Ectodermal cell (in vitro differentiated cells): ENCODE measurements around the gene SLC34A2.

Experiments used
- H3K27ac ChIP-seq: 2 replicates; pipeline ENCODE4 v1.7.0; 2013; ENCODE audit warnings: mild to moderate bottlenecking, low read depth, low read length; ENCODE audit not compliant: insufficient read depth, poor library complexity, severe bottlenecking
- H3K27me3 ChIP-seq: 2 replicates; pipeline ENCODE4 v1.7.0; 2013; ENCODE audit warnings: mild to moderate bottlenecking, low read length; ENCODE audit not compliant: insufficient read depth, control insufficient read depth, poor library complexity, severe bottlenecking
- H3K36me3 ChIP-seq: one replicate; pipeline ENCODE4 v1.7.0; 2013; ENCODE audit warnings: low read length; ENCODE audit not compliant: control insufficient read depth, insufficient read depth
- H3K4me1 ChIP-seq: one replicate; pipeline ENCODE4 v1.7.0; 2013; ENCODE audit warnings: low read length; ENCODE audit not compliant: control insufficient read depth, insufficient read depth
- H3K4me3 ChIP-seq: 2 replicates; pipeline ENCODE4 v1.7.0; 2013; ENCODE audit warnings: low read depth, low read length, control low read depth; ENCODE audit not compliant: insufficient read depth
- H3K9me3 ChIP-seq: 2 replicates; pipeline ENCODE4 v1.7.0; 2013; ENCODE audit warnings: mild to moderate bottlenecking, low read length, moderate library complexity; ENCODE audit not compliant: control insufficient read depth
- WGBS, 2 experiments: methylation state at CpG; one replicate each; pipeline ENCODE4 v1.1.7; 2013; ENCODE audit warnings: missing lambda C conversion rate in 2 of 2; 5-methylcytosine and 5-hydroxymethylcytosine counted together

Gene SLC34A2

DNA sequence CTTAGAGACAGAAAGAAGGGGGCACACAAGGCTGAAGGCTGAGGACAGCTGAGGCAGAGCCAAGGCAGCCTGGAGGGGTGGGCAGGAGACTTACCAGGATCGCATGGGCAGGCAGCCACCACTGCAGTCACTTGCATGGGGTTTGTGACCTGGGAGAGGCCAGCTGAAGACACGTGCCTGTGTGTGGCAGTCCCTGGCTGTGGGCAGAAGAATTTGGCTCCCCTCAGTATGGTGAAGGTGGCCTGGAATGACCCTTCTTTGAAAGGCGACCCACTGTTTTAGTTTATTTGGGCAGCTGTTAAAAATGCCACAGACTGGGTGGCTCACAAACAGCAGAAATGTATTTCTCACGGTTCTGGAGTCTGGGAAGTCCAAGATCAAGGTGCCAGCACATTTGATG lies 22.1 kb upstream of the SLC34A2 start:
- Histone ChIP-seq H3K4me1 (no peaks in the 10 kb centered on the region), H3K27me3 (no peaks in the 10 kb centered on the region), H3K27ac (no peak overlapping the region), H3K9me3 (no peaks in the 10 kb centered on the region), H3K4me3 (no peak overlapping the region), H3K36me3 (no peaks in the 10 kb centered on the region)
- 80 to 84% methylated on average over 4 of the region's 4 CpGs for WGBS, 2 experiments

DNA sequence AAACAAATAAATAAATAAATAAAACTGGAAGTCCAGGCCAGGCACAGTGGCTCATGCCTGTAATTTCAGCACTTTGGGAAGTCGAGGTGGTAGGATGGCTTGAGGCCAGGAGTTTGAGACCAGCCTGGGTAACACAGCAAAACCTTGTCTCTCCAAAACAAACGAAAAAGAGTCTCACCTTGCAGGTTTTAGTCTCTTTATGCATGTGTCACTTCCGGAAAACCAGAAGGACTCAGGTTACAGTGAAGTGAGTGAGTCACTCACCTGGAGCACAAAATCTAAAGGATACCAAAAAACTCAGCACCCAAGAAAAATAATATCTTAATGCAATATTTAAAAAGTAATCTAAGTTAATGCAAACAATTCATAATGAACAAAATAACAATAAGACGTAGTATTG lies 20.1 kb upstream of the SLC34A2 start:
- 88 to 95% methylated on average over 4 of the region's 4 CpGs for WGBS, 2 experiments
- H3K9me3 ChIP-seq: no peaks in the 10 kb centered on the region
- H3K4me1 ChIP-seq: no peaks in the 10 kb centered on the region

DNA sequence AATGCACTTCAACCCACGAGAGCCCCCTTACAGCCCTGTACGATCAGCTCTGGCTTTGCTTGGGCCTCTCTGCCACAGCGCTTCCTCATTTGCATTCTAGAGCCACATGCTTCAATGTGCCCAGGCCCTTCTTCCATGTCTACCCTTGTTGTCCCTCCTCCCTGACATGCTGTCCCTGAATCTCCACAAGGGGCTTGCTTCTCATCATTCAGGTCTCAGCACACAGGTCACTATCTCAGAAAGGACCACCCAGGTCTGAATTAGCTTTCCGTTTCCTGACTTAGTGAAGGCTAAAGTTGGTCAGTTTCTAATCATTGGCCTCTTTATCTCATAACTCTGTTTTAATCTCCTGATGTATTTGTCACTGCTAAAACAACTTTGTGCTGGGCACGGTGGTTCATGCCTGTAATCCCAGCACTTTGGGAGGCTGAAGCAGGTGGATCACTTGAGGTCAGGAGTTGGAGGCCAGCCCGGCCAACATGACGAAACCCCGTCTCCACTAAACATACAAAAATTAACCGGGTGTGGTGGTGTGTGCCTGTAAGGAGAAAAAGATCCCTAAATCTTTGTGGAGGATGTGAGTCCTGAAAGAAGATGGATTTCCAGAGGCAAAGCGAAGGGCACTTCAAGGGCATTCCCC lies 17.9 kb upstream of the SLC34A2 start:
- Histone ChIP-seq H3K4me3 (no peak overlapping the region), H3K9me3 (no peaks in the 10 kb centered on the region), H3K4me1 (no peaks in the 10 kb centered on the region), H3K36me3 (no peaks in the 10 kb centered on the region), H3K27me3 (no peaks in the 10 kb centered on the region), H3K27ac (no peak overlapping the region)
- WGBS, 2 experiments: 86 to 92% methylated on average over 8 to 10 of the region's 10 CpGs

More for the DNA sequence above, 20.1 kb upstream of the SLC34A2 start:
- H3K36me3 ChIP-seq: no peaks in the 10 kb centered on the region
- H3K27me3 ChIP-seq: no peaks in the 10 kb centered on the region
- H3K4me3 ChIP-seq: no peak overlapping the region
- no peak overlapping the region for H3K27ac ChIP-seq

DNA sequence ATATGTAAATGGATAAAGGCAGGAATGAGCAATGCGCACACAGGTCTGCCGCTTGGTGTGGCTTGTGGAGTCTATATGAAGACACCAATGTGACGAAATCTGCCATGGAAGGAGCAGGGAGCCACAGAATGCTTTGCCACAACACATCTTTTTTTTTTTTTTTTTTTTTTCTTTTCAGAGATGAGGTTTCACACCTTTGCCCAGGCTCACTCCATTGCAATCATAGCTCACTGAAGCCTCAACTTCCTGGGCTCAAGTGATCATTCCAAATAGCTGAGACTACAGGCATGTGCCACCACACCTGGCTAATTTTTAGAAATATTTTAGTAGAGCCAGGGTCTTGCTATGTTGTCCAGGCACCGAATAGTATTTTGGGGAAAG lies 17.4 kb upstream of the SLC34A2 start:
- 91 to 94% methylated on average over 4 of the region's 4 CpGs for WGBS, 2 experiments
- no peaks in the 10 kb centered on the region for H3K27me3 ChIP-seq
- H3K36me3 ChIP-seq: no peaks in the 10 kb centered on the region
- H3K27ac ChIP-seq: no peak overlapping the region
- H3K9me3 ChIP-seq: no peaks in the 10 kb centered on the region
- no peaks in the 10 kb centered on the region for H3K4me1 ChIP-seq
- H3K4me3 ChIP-seq: no peak overlapping the region

DNA sequence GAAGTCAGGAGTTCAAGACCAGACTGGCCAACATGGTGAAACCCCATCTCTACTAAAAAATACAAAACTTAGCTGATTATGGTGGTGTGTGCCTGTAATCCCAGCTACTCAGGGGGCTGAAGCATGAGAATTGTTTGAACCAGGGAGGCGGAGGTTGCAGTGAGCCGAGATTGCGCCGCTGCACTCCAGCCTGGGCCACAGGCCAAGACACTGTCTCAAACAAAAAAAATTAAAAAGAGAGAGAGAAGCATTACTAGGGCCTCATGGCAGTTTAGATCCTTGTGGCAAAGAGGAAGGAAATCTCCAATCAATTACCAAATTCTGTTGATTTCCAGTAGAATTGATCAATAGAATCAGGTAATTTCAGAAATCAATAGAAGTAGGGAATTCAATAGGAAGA lies 16.8 kb upstream of the SLC34A2 start:
- Histone ChIP-seq H3K4me1 (no peaks in the 10 kb centered on the region), H3K4me3 (no peak overlapping the region), H3K27me3 (no peaks in the 10 kb centered on the region), H3K27ac (no peak overlapping the region), H3K9me3 (no peaks in the 10 kb centered on the region), H3K36me3 (no peaks in the 10 kb centered on the region)
- 80 to 94% methylated on average over 4 of the region's 4 CpGs for WGBS, 2 experiments

DNA sequence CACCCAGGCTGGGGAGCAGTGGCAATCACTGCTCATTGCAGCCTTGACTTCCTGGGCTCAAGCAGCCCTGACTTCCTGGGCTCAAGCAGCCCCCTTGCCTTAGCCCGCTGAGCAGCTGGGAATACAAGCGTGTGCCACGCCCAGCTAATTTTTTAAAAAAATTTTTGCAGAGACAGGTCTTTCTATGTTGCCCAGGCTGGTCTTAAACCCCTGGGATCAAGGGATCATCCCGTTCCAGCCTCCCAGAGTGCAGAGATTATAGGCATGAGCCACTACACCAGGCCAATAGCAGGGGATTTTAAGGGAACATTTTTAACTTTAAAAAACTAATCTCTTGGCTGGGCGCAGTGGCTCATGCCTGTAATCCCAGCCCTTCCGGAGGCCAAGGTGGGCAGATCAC lies 5.3 kb upstream of the SLC34A2 start:
- peaks cover 15% of the 10 kb centered on the region for H3K27me3 ChIP-seq
- no peak overlapping the region for H3K4me3 ChIP-seq
- H3K27ac ChIP-seq: no peak overlapping the region
- peaks cover 17% of the 10 kb centered on the region for H3K4me1 ChIP-seq
- no peaks in the 10 kb centered on the region for H3K9me3 ChIP-seq
- 78 to 79% methylated on average over 6 of the region's 6 CpGs for WGBS, 2 experiments
- H3K36me3 ChIP-seq: no peaks in the 10 kb centered on the region

DNA sequence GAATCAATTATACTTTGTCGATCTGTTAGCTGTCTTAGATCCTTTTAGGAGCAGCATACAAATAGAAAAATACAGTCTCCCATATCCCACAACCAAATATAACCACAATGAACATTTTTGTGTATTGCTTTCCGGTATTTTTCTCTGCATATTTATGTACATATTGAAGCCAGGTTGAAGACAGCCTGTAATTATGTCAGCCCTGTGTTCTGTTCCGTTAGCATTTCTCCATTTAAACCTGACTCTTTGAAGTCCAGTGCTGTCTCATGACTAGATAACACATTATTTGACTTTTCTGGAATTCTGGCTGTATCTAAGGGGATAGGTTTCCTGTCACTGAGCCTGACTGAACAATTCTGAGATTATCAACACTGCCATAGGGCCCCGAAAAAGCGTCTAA lies 4.0 kb upstream of the SLC34A2 start:
- Histone ChIP-seq H3K9me3 (no peaks in the 10 kb centered on the region), H3K4me1 (peaks cover 25% of the 10 kb centered on the region), H3K27ac (peak overlapping the region; percentile 11), H3K27me3 (peaks cover 29% of the 10 kb centered on the region), H3K36me3 (no peaks in the 10 kb centered on the region), H3K4me3 (no peak overlapping the region)
- 83 to 85% methylated on average over 4 to 5 of the region's 5 CpGs for WGBS, 2 experiments

DNA sequence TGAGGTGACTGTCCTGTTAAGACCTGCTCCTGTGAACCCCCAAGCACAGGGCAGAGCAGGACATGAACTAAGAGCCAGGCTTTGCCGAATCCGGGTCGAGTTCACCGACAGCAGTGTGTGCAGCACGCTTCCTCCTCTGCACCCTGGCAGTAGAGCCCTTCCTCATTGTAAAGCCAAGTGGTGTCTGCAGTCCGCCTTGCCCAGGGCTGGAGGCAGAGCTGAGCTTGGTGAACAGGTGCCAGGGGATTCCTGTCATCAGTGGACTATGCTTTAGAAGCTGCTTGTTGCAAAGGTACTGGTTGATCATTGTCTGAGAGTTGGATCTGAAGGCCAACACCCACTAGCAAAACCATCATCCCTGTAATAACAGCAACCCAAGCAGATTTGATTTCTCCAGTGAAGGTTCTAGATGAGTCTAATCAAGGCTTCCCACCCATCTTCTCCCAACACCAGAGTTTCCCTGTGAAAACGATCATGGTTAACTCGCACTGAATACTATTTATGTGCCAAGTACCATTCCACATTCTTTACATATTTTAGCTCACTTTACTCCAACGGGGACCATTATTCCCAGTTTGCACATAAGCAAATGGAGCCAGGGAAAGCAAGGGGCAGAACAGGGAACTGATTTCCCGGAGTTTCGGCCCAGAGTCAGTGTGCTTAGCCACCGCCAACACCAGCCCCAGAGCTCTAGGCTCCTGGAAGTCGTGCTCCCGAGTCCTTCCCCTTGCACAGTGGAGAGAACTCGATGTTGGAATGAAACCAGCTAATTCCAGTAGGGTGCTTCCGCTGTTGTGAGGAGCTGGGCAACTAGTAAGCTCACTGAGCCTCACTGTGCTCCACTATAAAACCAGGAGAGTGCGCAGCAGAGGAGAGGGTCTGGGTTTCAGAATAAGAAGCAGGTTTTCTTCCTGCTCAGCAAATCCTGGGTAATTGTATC lies 1.4 kb upstream of the SLC34A2 start:
- 82 to 84% methylated on average over 17 of the region's 17 CpGs for WGBS, 2 experiments
- Histone ChIP-seq H3K36me3 (no peaks in the 10 kb centered on the region), H3K27me3 (peaks cover 36% of the 10 kb centered on the region), H3K9me3 (no peaks in the 10 kb centered on the region), H3K4me3 (no peak overlapping the region), H3K4me1 (peaks cover 25% of the 10 kb centered on the region), H3K27ac (no peak overlapping the region)

DNA sequence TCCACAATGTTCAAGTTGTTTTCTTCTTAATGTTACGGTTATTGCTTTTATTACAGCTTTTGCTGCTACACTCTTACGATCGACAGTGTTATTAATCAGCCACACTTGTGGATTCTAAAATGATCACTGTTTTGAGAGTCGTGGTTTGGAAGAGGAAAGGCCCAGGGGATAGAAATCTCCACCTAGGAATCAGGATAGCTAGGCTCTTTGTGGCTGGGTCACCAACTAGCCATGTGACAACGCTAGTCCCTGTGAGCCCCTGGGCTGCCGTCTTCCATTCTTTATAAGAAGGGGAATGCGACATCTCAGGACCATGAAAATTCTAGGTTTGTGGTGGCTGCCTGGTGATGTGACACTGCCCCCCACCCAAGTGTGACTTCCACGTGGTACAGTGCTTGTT lies 380 bp downstream of the SLC34A2 start:
- Histone ChIP-seq H3K36me3 (no peaks in the 10 kb centered on the region), H3K27ac (no peak overlapping the region), H3K27me3 (peaks cover 36% of the 10 kb centered on the region), H3K4me1 (peaks cover 25% of the 10 kb centered on the region), H3K9me3 (no peaks in the 10 kb centered on the region), H3K4me3 (peak overlapping the region; percentile 29)
- 69 to 73% methylated on average over 8 of the region's 8 CpGs for WGBS, 2 experiments

DNA sequence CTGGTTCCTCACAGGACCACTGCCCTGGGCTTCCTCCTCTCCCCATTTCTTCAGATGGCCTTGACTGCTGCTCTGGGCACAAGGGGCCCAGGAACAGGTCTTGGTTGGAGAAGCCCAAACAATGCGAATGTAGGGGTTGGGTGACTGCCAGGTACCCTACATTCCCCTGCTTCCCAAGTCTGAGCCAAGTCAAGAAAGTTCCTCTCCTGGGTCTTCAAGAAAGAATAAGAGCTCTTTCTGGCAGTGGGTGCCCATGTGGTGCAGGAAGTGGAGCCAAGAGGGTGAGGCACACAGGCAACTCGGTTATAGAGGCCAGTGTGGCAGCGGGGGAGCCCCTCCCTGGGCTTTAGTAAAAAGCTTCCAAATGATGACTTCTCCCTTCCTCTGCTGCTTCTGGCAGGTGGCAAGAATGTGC lies 2.7 kb downstream of the SLC34A2 start:
- Histone ChIP-seq H3K4me1 (peaks cover 15% of the 10 kb centered on the region), H3K27me3 (peaks cover 36% of the 10 kb centered on the region), H3K27ac (no peak overlapping the region), H3K9me3 (no peaks in the 10 kb centered on the region), H3K4me3 (no peak overlapping the region), H3K36me3 (no peaks in the 10 kb centered on the region)
- WGBS, 2 experiments: 88 to 92% methylated on average over 3 of the region's 3 CpGs
